ENCODE data around the gene IRF2BP1. TPM values are rescaled to one million over a fixed set of nuclear protein-coding genes. Genes with fewer than 3 reads are reported as not detected.

The IRF2BP1 gene
- total and polyA plus RNA-seq, 2 of the 13 experiments (the other 11 are each of a cell fraction or from before 2014, with no cell fraction given), result 4.3 to 14.3 TPM

- peak; percentile 30; the same call in 1 of the 2 replicates for TF ChIP-seq FOXP4 (CRISPR knock-in tag; IDR thresholded peaks at IDR 0.05)
- TF ChIP-seq ZBED4 (CRISPR knock-in tag; IDR thresholded peaks at IDR 0.05; ENCODE audit: borderline replicate concordance), result peak; percentile 45; the same call in 1 of the 2 replicates
- TF ChIP-seq ATF7-NPFF (CRISPR knock-in tag; IDR thresholded peaks at IDR 0.05; ENCODE audit: low read depth), result peak; percentile 48; the same call in 1 of the 2 replicates
- peak; percentile 81 for TF ChIP-seq ZFY (CRISPR knock-in tag; IDR thresholded peaks at IDR 0.05)
- TF ChIP-seq ERF (CRISPR knock-in tag; IDR thresholded peaks at IDR 0.05), result peak; percentile 34; the same call in 1 of the 2 replicates
- TF ChIP-seq ZNF670 (CRISPR knock-in tag; IDR thresholded peaks at IDR 0.05; ENCODE audit: borderline replicate concordance), result peak; percentile 74
- TF ChIP-seq ZNF547 (CRISPR knock-in tag; IDR thresholded peaks at IDR 0.05), result 0 out of 2 replicates have a peak, but pooled peaks have one; percentile 62
- peak; percentile 62 for TF ChIP-seq ZSCAN31 (CRISPR knock-in tag; IDR thresholded peaks at IDR 0.05; ENCODE audit: low read depth)
- TF ChIP-seq, protein P1, sequence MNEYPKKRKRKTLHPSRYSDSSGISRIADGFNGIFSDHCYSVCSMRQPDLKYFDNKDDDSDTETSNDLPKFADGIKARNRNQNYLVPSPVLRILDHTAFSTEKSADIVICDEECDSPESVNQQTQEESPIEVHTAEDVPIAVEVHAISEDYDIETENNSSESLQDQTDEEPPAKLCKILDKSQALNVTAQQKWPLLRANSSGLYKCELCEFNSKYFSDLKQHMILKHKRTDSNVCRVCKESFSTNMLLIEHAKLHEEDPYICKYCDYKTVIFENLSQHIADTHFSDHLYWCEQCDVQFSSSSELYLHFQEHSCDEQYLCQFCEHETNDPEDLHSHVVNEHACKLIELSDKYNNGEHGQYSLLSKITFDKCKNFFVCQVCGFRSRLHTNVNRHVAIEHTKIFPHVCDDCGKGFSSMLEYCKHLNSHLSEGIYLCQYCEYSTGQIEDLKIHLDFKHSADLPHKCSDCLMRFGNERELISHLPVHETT (CRISPR knock-in tag; conservative IDR thresholded peaks at IDR 0.05), result peak; percentile 81
- TF ChIP-seq ZNF501 (CRISPR knock-in tag; IDR thresholded peaks at IDR 0.05), result peak; percentile 30; the same call in 1 of the 2 replicates
- 0 out of 2 replicates have a peak, but pooled peaks have one; percentile 45 for TF ChIP-seq AKAP8 (CRISPR knock-in tag; IDR thresholded peaks at IDR 0.05)
- TF ChIP-seq TEAD3 (CRISPR knock-in tag; optimal IDR thresholded peaks at IDR 0.05; ENCODE audit: borderline replicate concordance), result peak; percentile 13
- TF ChIP-seq ZNF770 (CRISPR knock-in tag; IDR thresholded peaks at IDR 0.05), result peak; percentile 81
- peak; percentile 58; the same call in 1 of the 2 replicates for TF ChIP-seq ZGPAT (CRISPR knock-in tag; IDR thresholded peaks at IDR 0.05)
- no peak; the same call in 1 of the 2 replicates for TF ChIP-seq ZBTB7A (CRISPR knock-in tag; IDR thresholded peaks at IDR 0.05)
- 0 out of 2 replicates have a peak, but pooled peaks have one; percentile 36 for TF ChIP-seq ZNF878 (CRISPR knock-in tag; IDR thresholded peaks at IDR 0.05)
- no peak for TF ChIP-seq NR2F6 (IDR thresholded peaks at IDR 0.05)
- TF ChIP-seq NR2F6 (CRISPR knock-in tag; IDR thresholded peaks at IDR 0.05), result peak; percentile 67; the same call in 1 of the 2 replicates
These were observed 9.3 kb downstream of the IRF2BP1 start (continued) for GRCh38 chr19:45876411-45877197.

All from HepG2 (cell line).